HepG2 (cell line): Measurements from ENCODE around the gene HOXC10.

Source experiments
- IKZF1 ChIP-seq: fragments of 450-650 bp; IDR thresholded peaks from 2 replicates; pipeline ENCODE4 v1.7.1; 2016
- SP1 ChIP-seq, 2 experiments: fragments of 450-650 bp in 1 of 2; sonication (generic) in 1 of 2; formaldehyde crosslinking in 1 of 2; IDR thresholded peaks; 2 replicates each; pipeline versions ENCODE4 v1.4.0 to v1.6.1; 2016 to 2020; ENCODE audit warnings: missing genetic modification reagents in 1 of 2
- ZNF30 ChIP-seq: sonication (generic); formaldehyde crosslinking; IDR thresholded peaks from 2 replicates; pipeline ENCODE4 v1.5.0; 2020; ENCODE audit warnings: mild to moderate bottlenecking, missing genetic modification reagents

DNA sequence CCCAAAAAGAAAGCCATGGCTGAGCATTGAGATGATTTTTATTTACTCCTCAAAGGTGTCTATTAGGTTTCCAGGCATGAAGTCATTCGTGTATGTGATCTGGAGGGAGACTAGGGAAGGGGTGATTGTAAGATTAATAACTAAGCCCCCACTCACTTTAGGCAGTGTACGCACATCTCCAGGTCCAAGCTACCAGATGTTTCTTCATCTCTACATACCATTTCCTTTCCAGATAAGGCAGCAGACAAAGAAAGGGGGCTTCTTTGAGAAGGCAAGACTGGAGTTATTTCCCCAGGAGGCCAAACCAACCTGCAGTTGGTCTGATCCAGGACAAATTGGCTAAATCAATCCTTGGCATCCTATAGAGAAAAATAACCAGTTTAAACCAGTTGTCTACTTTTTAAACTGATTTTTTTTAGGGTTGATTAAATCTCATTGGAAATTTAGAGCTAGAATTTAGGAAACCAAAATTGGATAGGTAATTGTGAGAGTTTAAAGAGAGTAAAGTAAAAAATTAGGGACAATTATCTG lies 42.4 kb upstream of the HOXC10 start:
- no peak for TF ChIP-seq IKZF1
- TF ChIP-seq ZNF30 (CRISPR knock-in tag), result no peak
- TF ChIP-seq SP1 (IDR thresholded peaks at IDR 0.05), result no peak
- TF ChIP-seq SP1 (CRISPR knock-in tag; IDR thresholded peaks at IDR 0.05), result no peak
